Smooth muscle cell (in vitro differentiated cells): Measurements from ENCODE around the gene CSTF2T. TPM values are rescaled to one million over a fixed set of nuclear protein-coding genes. Genes with fewer than 3 reads are reported as not detected.

Source experiments
- DNase-seq: peaks from one replicate; lab custom pipeline; 2025; ENCODE audit not compliant: unreplicated experiment; lab: John Stamatoyannopoulos, UW
- H2AFZ ChIP-seq: fragments of 200-600 bp; sonication (generic); 2 replicates; pipeline ENCODE4 v1.6.0; 2016; ENCODE audit warnings: antibody characterized with exemption, low read depth, mild to moderate bottlenecking
- H3F3A ChIP-seq: fragments of 200-600 bp; sonication (generic); 2 replicates; pipeline ENCODE4 v1.6.0; 2017; ENCODE audit warnings: antibody characterized with exemption, low read depth
- H3K27ac ChIP-seq: fragments of 200-600 bp; sonication (generic); 2 replicates; pipeline ENCODE4 v1.5.1; 2016; ENCODE audit warnings: low read depth, mild to moderate bottlenecking
- H3K27me3 ChIP-seq: fragments of 200-600 bp; sonication (generic); 2 replicates; pipeline ENCODE4 v1.6.1; 2016; ENCODE audit warnings: low read depth, mild to moderate bottlenecking
- H3K36me3 ChIP-seq: fragments of 200-600 bp; sonication (generic); 2 replicates; pipeline ENCODE4 v1.5.1; 2016; ENCODE audit warnings: low read depth
- H3K4me1 ChIP-seq: fragments of 200-600 bp; sonication (generic); 2 replicates; pipeline ENCODE4 v1.5.1; 2016; ENCODE audit warnings: low read depth
- H3K4me2 ChIP-seq: fragments of 200-600 bp; sonication (generic); 2 replicates; pipeline ENCODE4 v1.6.0; 2016; ENCODE audit warnings: mild to moderate bottlenecking
- H3K4me3 ChIP-seq: fragments of 200-600 bp; sonication (generic); 2 replicates; pipeline ENCODE4 v1.5.1; 2016; ENCODE audit warnings: mild to moderate bottlenecking
- H3K79me2 ChIP-seq: fragments of 200-600 bp; sonication (generic); 2 replicates; pipeline ENCODE4 v1.6.0; 2016; ENCODE audit warnings: low read depth, mild to moderate bottlenecking
- H3K9ac ChIP-seq: fragments of 200-600 bp; sonication (generic); 2 replicates; pipeline ENCODE4 v1.6.0; 2016; ENCODE audit warnings: low read depth
- H3K9me3 ChIP-seq: fragments of 200-600 bp; sonication (generic); replicated peaks from 2 replicates; pipeline ENCODE4 v1.5.1; 2016; ENCODE audit warnings: low read depth
- H4K20me1 ChIP-seq: fragments of 200-600 bp; sonication (generic); 2 replicates; pipeline ENCODE4 v1.6.0; 2016; ENCODE audit warnings: low read depth
- WGBS: methylation state at CpG from one replicate; pipeline ENCODE4 v1.1.7; 2016; ENCODE audit warnings: low lambda C conversion rate; 5-methylcytosine and 5-hydroxymethylcytosine counted together
- polyA plus RNA-seq: library from polyadenylated mRNA; unstranded; fragments of >200 nt; fragmentation: Nextera tagmentation; extraction: Ambion mirVana; gene quantifications from 2 replicates; pipeline ENCODE4 v1.2.1, GENCODE V29; 2016
- total RNA-seq: library from RNA; depleted of rRNA; stranded (reverse); fragments of >200 nt; gene quantifications from 2 replicates; pipeline ENCODE4 v1.2.3, GENCODE V29; 2014
- TF ChIP-seq, protein P1 (sequence below): fragments of 200-600 bp; sonication (generic); IDR thresholded peaks from 2 replicates; pipeline ENCODE4 v1.5.1; 2017; ENCODE audit warnings: borderline replicate concordance, mild to moderate bottlenecking, antibody characterized with exemption; ENCODE audit not compliant: insufficient read depth, poor library complexity, severe bottlenecking

Gene CSTF2T
- total and polyA plus RNA-seq, 2 experiments from 2014 or later: 8.3 to 18.5 TPM

DNA sequence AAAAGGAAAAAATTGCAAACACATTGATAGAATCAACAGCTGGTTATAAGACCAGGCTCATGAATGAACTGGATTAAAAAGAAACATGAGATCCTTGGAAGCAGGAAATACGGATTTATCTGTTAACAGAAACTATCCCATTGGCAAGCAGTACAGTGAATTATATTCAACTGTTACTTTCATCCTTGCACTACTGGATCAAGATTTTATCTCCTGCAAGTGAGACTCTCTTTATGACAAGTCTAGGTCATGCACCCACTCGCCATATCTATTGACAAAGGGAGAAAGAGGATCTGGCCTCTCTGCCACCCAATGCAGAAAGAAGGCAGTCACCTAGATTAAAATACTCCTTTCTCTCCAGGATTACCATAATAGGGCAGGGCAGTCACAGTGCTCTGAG, 41.4 kb downstream of the CSTF2T start:
- TF ChIP-seq, protein P1, sequence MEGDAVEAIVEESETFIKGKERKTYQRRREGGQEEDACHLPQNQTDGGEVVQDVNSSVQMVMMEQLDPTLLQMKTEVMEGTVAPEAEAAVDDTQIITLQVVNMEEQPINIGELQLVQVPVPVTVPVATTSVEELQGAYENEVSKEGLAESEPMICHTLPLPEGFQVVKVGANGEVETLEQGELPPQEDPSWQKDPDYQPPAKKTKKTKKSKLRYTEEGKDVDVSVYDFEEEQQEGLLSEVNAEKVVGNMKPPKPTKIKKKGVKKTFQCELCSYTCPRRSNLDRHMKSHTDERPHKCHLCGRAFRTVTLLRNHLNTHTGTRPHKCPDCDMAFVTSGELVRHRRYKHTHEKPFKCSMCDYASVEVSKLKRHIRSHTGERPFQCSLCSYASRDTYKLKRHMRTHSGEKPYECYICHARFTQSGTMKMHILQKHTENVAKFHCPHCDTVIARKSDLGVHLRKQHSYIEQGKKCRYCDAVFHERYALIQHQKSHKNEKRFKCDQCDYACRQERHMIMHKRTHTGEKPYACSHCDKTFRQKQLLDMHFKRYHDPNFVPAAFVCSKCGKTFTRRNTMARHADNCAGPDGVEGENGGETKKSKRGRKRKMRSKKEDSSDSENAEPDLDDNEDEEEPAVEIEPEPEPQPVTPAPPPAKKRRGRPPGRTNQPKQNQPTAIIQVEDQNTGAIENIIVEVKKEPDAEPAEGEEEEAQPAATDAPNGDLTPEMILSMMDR: no peak
- H3K4me2 ChIP-seq: no peak overlapping the region
- no peak overlapping the region for H3K27ac ChIP-seq
- no peaks in the 10 kb centered on the region for H3K27me3 ChIP-seq
- H3K9me3 ChIP-seq: no peaks in the 10 kb centered on the region
- H3K4me1 ChIP-seq: peaks cover 8% of the 10 kb centered on the region
- H3K36me3 ChIP-seq: no peaks in the 10 kb centered on the region
- H3K9ac ChIP-seq: no peak overlapping the region
- no peaks in the 10 kb centered on the region for H4K20me1 ChIP-seq
- DNase-seq: no peak
- H3K4me3 ChIP-seq: no peak overlapping the region
- no peaks in the 10 kb centered on the region for H3F3A ChIP-seq
- no peaks in the 10 kb centered on the region for H3K79me2 ChIP-seq
- 73% methylated on average over 2 of the region's 2 CpGs for WGBS
- H2AFZ ChIP-seq: no peak overlapping the region

DNA sequence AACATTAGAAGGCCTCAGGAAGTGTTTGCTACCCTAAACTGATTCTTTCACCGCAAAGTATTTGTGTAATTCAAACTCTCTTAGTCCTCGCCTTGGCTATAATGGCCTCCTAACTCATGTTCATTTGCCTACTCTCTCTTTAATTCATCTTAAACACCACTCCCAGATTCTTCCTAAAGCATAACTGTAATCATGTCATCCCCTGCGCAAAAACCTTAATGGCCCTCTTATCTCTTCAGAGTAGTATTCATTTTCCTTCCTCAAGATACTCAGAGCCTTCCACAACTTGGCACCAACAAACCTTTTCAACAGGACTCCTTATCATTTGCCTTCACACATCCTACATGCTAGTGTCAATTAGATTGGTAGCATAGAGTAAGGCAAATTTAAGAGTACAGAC, 42.9 kb downstream of the CSTF2T start:
- H3K4me3 ChIP-seq: no peak overlapping the region
- no peak overlapping the region for H3K4me2 ChIP-seq
- DNase-seq: no peak
- 89% methylated on average over 3 of the region's 3 CpGs for WGBS
- H3F3A ChIP-seq: no peaks in the 10 kb centered on the region
- no peak overlapping the region for H2AFZ ChIP-seq
- H4K20me1 ChIP-seq: no peaks in the 10 kb centered on the region
- H3K4me1 ChIP-seq: peaks cover 8% of the 10 kb centered on the region
- H3K9me3 ChIP-seq: no peaks in the 10 kb centered on the region
- TF ChIP-seq, protein P1: no peak
- no peaks in the 10 kb centered on the region for H3K79me2 ChIP-seq
- no peaks in the 10 kb centered on the region for H3K36me3 ChIP-seq
- no peak overlapping the region for H3K27ac ChIP-seq
- H3K27me3 ChIP-seq: no peaks in the 10 kb centered on the region
- H3K9ac ChIP-seq: no peak overlapping the region

DNA sequence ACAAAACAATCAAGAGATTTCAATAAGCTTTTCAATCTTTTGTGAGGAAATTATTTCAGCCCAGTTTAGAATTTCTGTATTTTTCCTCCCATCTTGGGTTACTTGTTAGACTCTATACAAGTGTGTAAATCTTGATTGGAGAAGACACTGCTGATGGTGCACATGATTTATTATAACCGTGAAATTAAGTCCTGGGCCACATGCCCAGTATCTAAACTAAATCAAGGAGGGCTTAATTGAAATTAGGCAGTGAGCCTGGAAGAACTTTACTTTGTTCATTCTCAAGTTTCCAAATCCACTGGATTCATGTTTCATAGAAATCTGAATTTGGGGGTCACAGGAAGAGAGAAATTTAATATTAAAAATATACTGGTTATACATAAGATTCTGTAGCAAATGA, 44.5 kb downstream of the CSTF2T start:
- Histone ChIP-seq H3K36me3 (no peaks in the 10 kb centered on the region), H3F3A (no peaks in the 10 kb centered on the region), H3K4me1 (peaks cover 8% of the 10 kb centered on the region), H3K27me3 (no peaks in the 10 kb centered on the region), H3K27ac (no peak overlapping the region), H3K9ac (no peak overlapping the region), H3K9me3 (no peaks in the 10 kb centered on the region), H4K20me1 (no peaks in the 10 kb centered on the region), H3K4me3 (no peak overlapping the region), H3K79me2 (no peaks in the 10 kb centered on the region), H2AFZ (no peak overlapping the region), H3K4me2 (no peak overlapping the region)
- TF ChIP-seq, protein P1: no peak
- WGBS: 96% methylated on average over 1 of the region's 1 CpG
- no peak for DNase-seq

DNA sequence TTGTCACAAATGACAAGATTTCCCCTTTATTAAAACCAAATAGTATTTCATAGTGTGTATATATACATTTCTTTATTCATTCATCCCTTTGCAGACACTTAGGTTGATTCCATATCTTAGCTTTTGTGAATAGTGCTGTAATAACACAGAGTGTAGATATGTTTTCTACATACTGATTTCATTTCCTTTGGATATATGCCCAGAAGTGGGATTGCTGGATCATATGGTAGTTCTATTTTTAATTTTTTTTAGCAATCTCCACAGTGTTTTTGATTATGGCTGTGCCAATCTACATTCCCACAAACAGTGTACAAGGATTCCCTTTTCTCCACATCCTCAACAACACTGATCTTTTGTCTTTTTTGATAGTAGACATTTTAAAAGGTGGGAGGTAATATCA, 46.4 kb downstream of the CSTF2T start:
- H3K9ac ChIP-seq: no peak overlapping the region
- no peak for DNase-seq
- H4K20me1 ChIP-seq: no peaks in the 10 kb centered on the region
- no peaks in the 10 kb centered on the region for H3K27me3 ChIP-seq
- H3F3A ChIP-seq: no peaks in the 10 kb centered on the region
- H3K36me3 ChIP-seq: no peaks in the 10 kb centered on the region
- TF ChIP-seq, protein P1: no peak
- H2AFZ ChIP-seq: no peak overlapping the region
- no peaks in the 10 kb centered on the region for H3K79me2 ChIP-seq
- no peak overlapping the region for H3K4me3 ChIP-seq
- H3K9me3 ChIP-seq: no peaks in the 10 kb centered on the region
- H3K4me1 ChIP-seq: peaks cover 5% of the 10 kb centered on the region
- no peak overlapping the region for H3K27ac ChIP-seq
- no peak overlapping the region for H3K4me2 ChIP-seq
